ENCODE results near the gene RPS6KA4.

The RPS6KA4 gene

GRCh38 chr11:64343767-64344559 is 15.0 kb upstream of the RPS6KA4 start:
- peak; percentile 23 for TF ChIP-seq CTCF (IDR thresholded peaks at IDR 0.05; ENCODE audit: low read length, missing control alignments)
- H3K4me3 ChIP-seq (replicated peaks; ENCODE audit: low read depth, low read length) = no peak overlapping the region
- no peak for DNase-seq (ENCODE audit: low read depth)

DNA sequence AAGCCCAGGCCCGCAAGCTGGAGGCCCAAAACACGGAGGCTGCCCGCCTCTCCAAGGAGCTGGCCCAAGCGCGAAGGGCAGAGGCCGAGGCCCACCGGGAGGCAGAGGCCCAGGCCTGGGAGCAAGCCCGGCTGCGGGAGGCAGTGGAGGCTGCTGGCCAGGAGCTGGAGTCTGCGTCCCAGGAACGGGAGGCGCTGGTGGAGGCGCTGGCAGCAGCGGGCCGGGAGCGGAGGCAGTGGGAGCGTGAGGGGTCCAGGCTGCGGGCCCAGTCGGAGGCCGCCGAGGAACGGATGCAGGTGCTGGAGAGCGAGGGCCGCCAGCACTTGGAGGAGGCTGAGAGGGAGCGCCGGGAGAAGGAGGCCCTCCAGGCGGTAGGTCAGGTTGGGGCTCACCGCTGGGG is 14.2 kb upstream of the RPS6KA4 start:
- no peak overlapping the region for H3K4me3 ChIP-seq (replicated peaks; ENCODE audit: low read depth, low read length)
- no peak for DNase-seq (ENCODE audit: low read depth)
- no peak for TF ChIP-seq CTCF (IDR thresholded peaks at IDR 0.05; ENCODE audit: low read length, missing control alignments)

GRCh38 chr11:64347193-64347867 is 11.6 kb upstream of the RPS6KA4 start:
- no peak for DNase-seq (ENCODE audit: low read depth)
- TF ChIP-seq CTCF (IDR thresholded peaks at IDR 0.05; ENCODE audit: low read length, missing control alignments) = no peak
- no peak overlapping the region for H3K4me3 ChIP-seq (replicated peaks; ENCODE audit: low read depth, low read length)

GRCh38 chr11:64348383-64349024 is 10.5 kb upstream of the RPS6KA4 start:
- TF ChIP-seq CTCF (IDR thresholded peaks at IDR 0.05; ENCODE audit: low read length, missing control alignments) = no peak
- no peak for DNase-seq (ENCODE audit: low read depth)
- H3K4me3 ChIP-seq (replicated peaks; ENCODE audit: low read depth, low read length) = no peak overlapping the region

- no peak for TF ChIP-seq CTCF (IDR thresholded peaks at IDR 0.05; ENCODE audit: low read length, missing control alignments)
- H3K4me3 ChIP-seq (replicated peaks; ENCODE audit: low read depth, low read length) = no peak overlapping the region
- no peak for DNase-seq (ENCODE audit: low read depth)
These were observed 10.0 kb upstream of the RPS6KA4 start for GRCh38 chr11:64349025-64349387.

- no peak overlapping the region for H3K4me3 ChIP-seq (replicated peaks; ENCODE audit: low read depth, low read length)
- DNase-seq (ENCODE audit: low read depth) = no peak
- TF ChIP-seq CTCF (IDR thresholded peaks at IDR 0.05; ENCODE audit: low read length, missing control alignments) = no peak
These were observed 9.6 kb upstream of the RPS6KA4 start for GRCh38 chr11:64349404-64349803.

Data from fibroblast of pulmonary artery (primary cell).